Caco-2 (cell line): Measurements from ENCODE around the gene ANKDD1A. TPM values are rescaled to one million over a fixed set of nuclear protein-coding genes. Genes with fewer than 3 reads are reported as not detected.

Experiments
- BruUV-seq: library from RNA; stranded (reverse); fragments of 400-500 nt; replicated peaks from 2 replicates; lab custom pipeline; 2021; lab: Mats Ljungman, UMichigan
- CTCF ChIA-PET: fragments of 300-600 bp; sonication (Branson Sonifier 250); formaldehyde crosslinking; loops from one replicate; lab custom pipeline; 2022; ENCODE audit warnings: antibody characterized with exemption; lab: Charles Lee
- POLR2A ChIA-PET: fragments of 300-600 bp; sonication (Branson Sonifier 250); formaldehyde crosslinking; loops from one replicate; lab custom pipeline; 2022; ENCODE audit warnings: antibody characterized with exemption; lab: Charles Lee
- DNase-seq, 2 experiments: peaks; one replicate each; pipeline versions ENCODE4 v3.0.0 to v3.0.0-alpha.2; 2020 to 2022
- H3K27me3 ChIP-seq: replicated peaks from 2 replicates; pipeline ENCODE4 v1.6.0; 2011; ENCODE audit warnings: low read length; ENCODE audit not compliant: control insufficient read depth, insufficient read depth
- H3K36me3 ChIP-seq: 2 replicates; pipeline ENCODE4 v1.5.1; 2011; ENCODE audit warnings: low read length; ENCODE audit not compliant: control insufficient read depth, insufficient read depth
- H3K4me1 ChIP-seq: fragments of 250-450 bp; sonication (Bioruptor Pico); 2 replicates; pipeline ENCODE4 v1.5.1; 2020; ENCODE audit warnings: mild to moderate bottlenecking
- H3K4me3 ChIP-seq: 2 replicates; pipeline ENCODE4 v1.5.1; 2011; ENCODE audit warnings: low read depth, mild to moderate bottlenecking, control low read depth, low read length
- H3K9me3 ChIP-seq: fragments of 250-450 bp; sonication (Bioruptor Pico); 2 replicates; pipeline ENCODE4 v1.5.1; 2020; ENCODE audit warnings: mild to moderate bottlenecking, moderate library complexity
- H3K27ac Mint-ChIP-seq: one replicate; pipeline ENCODE4 v1.8.0; 2022; ENCODE audit warnings: mixed read lengths; ENCODE audit not compliant: unreplicated experiment
- H3K27me3 Mint-ChIP-seq: one replicate; pipeline ENCODE4 v1.8.0; 2022; ENCODE audit warnings: mixed read lengths; ENCODE audit not compliant: insufficient read depth, unreplicated experiment
- H3K36me3 Mint-ChIP-seq: one replicate; pipeline ENCODE4 v1.8.0; 2022; ENCODE audit warnings: mild to moderate bottlenecking, mixed read lengths; ENCODE audit not compliant: insufficient read depth, unreplicated experiment
- H3K4me1 Mint-ChIP-seq: one replicate; pipeline ENCODE4 v1.8.0; 2022; ENCODE audit warnings: low read depth, mixed read lengths; ENCODE audit not compliant: unreplicated experiment
- H3K4me3 Mint-ChIP-seq: one replicate; pipeline ENCODE4 v1.8.0; 2022; ENCODE audit warnings: mild to moderate bottlenecking, moderate library complexity, mixed read lengths; ENCODE audit not compliant: unreplicated experiment
- H3K9me3 Mint-ChIP-seq: one replicate; pipeline ENCODE4 v1.8.0; 2022; ENCODE audit warnings: mixed read lengths; ENCODE audit not compliant: unreplicated experiment
- CTCF ChIP-seq, 2 experiments: fragments of 200-600 bp in 1 of 2; IDR thresholded peaks; 1 replicate in 1 of 2; 2 replicates in 1 of 2; pipeline versions ENCODE4 v1.5.1 to v1.8.0; 2011 to 2022; ENCODE audit warnings: antibody characterized with exemption in 1 of 2, control low read depth in 1 of 2, inconsistent platforms in 1 of 2, low read depth in 1 of 2, low read length in 1 of 2, mild to moderate bottlenecking in 1 of 2, moderate library complexity in 1 of 2; ENCODE audit not compliant: insufficient read depth in 1 of 2, severe bottlenecking in 1 of 2, unreplicated experiment in 1 of 2
- intact Hi-C: fragments of 100-400 bp; cut with micrococcal nuclease; formaldehyde crosslinking; loops from one replicate; pipeline ENCODE4 v1.10.0; 2022; ENCODE audit not compliant: unreplicated experiment
- total RNA-seq: library from RNA; stranded (reverse); gene quantifications from 2 replicates; pipeline ENCODE4 v1.2.3, GENCODE V29; 2022

Gene ANKDD1A
- total RNA-seq, 1 experiment from 2014 or later: 1.6 TPM

GRCh38 chr15:64993290-64993689, 81.6 kb downstream of the ANKDD1A start:
- Mint-ChIP-seq H3K27me3 (no peaks in the 10 kb centered on the region), H3K4me1 (peaks cover 7% of the 10 kb centered on the region), H3K36me3 (peaks cover 9% of the 10 kb centered on the region), H3K27ac (no peak overlapping the region), H3K4me3 (no peak overlapping the region), H3K9me3 (no peaks in the 10 kb centered on the region)
- H3K4me3 ChIP-seq: no peak overlapping the region
- H3K9me3 ChIP-seq: no peaks in the 10 kb centered on the region
- no peak for DNase-seq
- H3K36me3 ChIP-seq: no peaks in the 10 kb centered on the region
- H3K27me3 ChIP-seq: no peaks in the 10 kb centered on the region
- no peak for TF ChIP-seq CTCF (IDR thresholded peaks at IDR 0.05; ENCODE audit: insufficient read depth in 1 of 2, low read depth in 1 of 2, low read length in 1 of 2, severe bottlenecking in 1 of 2, unreplicated experiment in 1 of 2)
- H3K4me1 ChIP-seq: peaks cover 9% of the 10 kb centered on the region; the same call in 1 of the 2 replicates
- intact Hi-C loops: no loop called here
- POLR2A ChIA-PET: no interaction called here
- no TSS peak for BruUV-seq
- CTCF ChIA-PET: no interaction called here

- no TSS peak for BruUV-seq
- no peaks in the 10 kb centered on the region for H3K4me1 ChIP-seq
- TF ChIP-seq CTCF (IDR thresholded peaks at IDR 0.05; ENCODE audit: insufficient read depth in 1 of 2, low read depth in 1 of 2, low read length in 1 of 2, severe bottlenecking in 1 of 2, unreplicated experiment in 1 of 2): no peak
- no peak overlapping the region for H3K4me3 ChIP-seq
- H3K36me3 ChIP-seq: no peaks in the 10 kb centered on the region
- intact Hi-C loops: no loop called here
- ChIA-PET CTCF (no interaction called here), POLR2A (no interaction called here)
- Mint-ChIP-seq H3K27me3 (no peaks in the 10 kb centered on the region), H3K4me1 (no peaks in the 10 kb centered on the region), H3K9me3 (no peaks in the 10 kb centered on the region), H3K4me3 (no peak overlapping the region), H3K36me3 (no peaks in the 10 kb centered on the region), H3K27ac (no peak overlapping the region)
- DNase-seq: no peak
- no peaks in the 10 kb centered on the region for H3K27me3 ChIP-seq
- no peaks in the 10 kb centered on the region for H3K9me3 ChIP-seq
These were observed 85.4 kb downstream of the ANKDD1A start for GRCh38 chr15:64997066-64997465.

GRCh38 chr15:64997745-64998375, 86.2 kb downstream of the ANKDD1A start:
- no peaks in the 10 kb centered on the region for H3K27me3 ChIP-seq
- DNase-seq: no peak
- no TSS peak for BruUV-seq
- Mint-ChIP-seq H3K4me3 (no peak overlapping the region), H3K9me3 (no peaks in the 10 kb centered on the region), H3K27me3 (no peaks in the 10 kb centered on the region), H3K27ac (no peak overlapping the region), H3K4me1 (no peaks in the 10 kb centered on the region), H3K36me3 (peaks cover 5% of the 10 kb centered on the region)
- ChIA-PET CTCF (no interaction called here), POLR2A (no interaction called here)
- H3K4me3 ChIP-seq: no peak overlapping the region
- no peaks in the 10 kb centered on the region for H3K36me3 ChIP-seq
- intact Hi-C loops: no loop called here
- no peaks in the 10 kb centered on the region for H3K4me1 ChIP-seq
- H3K9me3 ChIP-seq: no peaks in the 10 kb centered on the region
- no peak for TF ChIP-seq CTCF (IDR thresholded peaks at IDR 0.05; ENCODE audit: insufficient read depth in 1 of 2, low read depth in 1 of 2, low read length in 1 of 2, severe bottlenecking in 1 of 2, unreplicated experiment in 1 of 2)
